H9 (cell line): Measurements from ENCODE around the gene CER1. TPM values are rescaled to one million over a fixed set of nuclear protein-coding genes. Genes with fewer than 3 reads are reported as not detected.

ENCODE experiments used
- DNase-seq: peaks from one replicate; pipeline ENCODE4 v3.0.0-alpha.2; 2017
- H2AFZ ChIP-seq: one replicate; pipeline ENCODE4 v1.6.1; 2013; ENCODE audit warnings: mild to moderate bottlenecking, low read length, control low read depth, moderate library complexity
- H2AK5ac ChIP-seq: 2 replicates; pipeline ENCODE4 v1.6.1; 2013; ENCODE audit warnings: low read length, control low read depth, mixed read lengths; ENCODE audit not compliant: insufficient read length
- H2BK120ac ChIP-seq: one replicate; pipeline ENCODE4 v1.6.1; 2013; ENCODE audit warnings: low read depth, mild to moderate bottlenecking, low read length, control low read depth, inconsistent platforms; ENCODE audit not compliant: poor library complexity, severe bottlenecking
- H2BK12ac ChIP-seq: 2 replicates; pipeline ENCODE4 v1.6.1; 2013; ENCODE audit warnings: low read length, control low read depth, mixed read lengths, low read depth; ENCODE audit not compliant: insufficient read length
- H2BK15ac ChIP-seq: 2 replicates; pipeline ENCODE4 v1.6.1; 2013; ENCODE audit warnings: low read depth, low read length, control low read depth
- H2BK20ac ChIP-seq: one replicate; pipeline ENCODE4 v1.6.1; 2013; ENCODE audit warnings: low read depth, mild to moderate bottlenecking, low read length, control low read depth, inconsistent platforms; ENCODE audit not compliant: poor library complexity, severe bottlenecking
- H2BK5ac ChIP-seq: 2 replicates; pipeline ENCODE4 v1.6.1; 2013; ENCODE audit warnings: low read length, control low read depth, mixed read lengths; ENCODE audit not compliant: insufficient read length
- H3K14ac ChIP-seq: 2 replicates; pipeline ENCODE4 v1.6.1; 2013; ENCODE audit warnings: low read length, control low read depth; ENCODE audit not compliant: insufficient read depth
- H3K18ac ChIP-seq: 2 replicates; pipeline ENCODE4 v1.6.1; 2013; ENCODE audit warnings: low read depth, mild to moderate bottlenecking, mixed read lengths, low read length, control low read depth; ENCODE audit not compliant: insufficient read length
- H3K23ac ChIP-seq: 2 replicates; pipeline ENCODE4 v1.6.1; 2013; ENCODE audit warnings: low read length, control low read depth, mixed read lengths, low read depth; ENCODE audit not compliant: insufficient read length
- H3K23me2 ChIP-seq: 2 replicates; pipeline ENCODE4 v1.6.1; 2013; ENCODE audit warnings: low read depth, mild to moderate bottlenecking, mixed read lengths, low read length, control low read depth; ENCODE audit not compliant: insufficient read length, poor library complexity, severe bottlenecking
- H3K27ac ChIP-seq: 2 replicates; pipeline ENCODE4 v1.5.1; 2013; ENCODE audit warnings: low read length, control low read depth, mixed read lengths, low read depth; ENCODE audit not compliant: insufficient read length
- H3K27me3 ChIP-seq: 2 replicates; pipeline ENCODE4 v1.6.1; 2013; ENCODE audit warnings: low read length, control low read depth, inconsistent platforms; ENCODE audit not compliant: insufficient read depth
- H3K4ac ChIP-seq: 2 replicates; pipeline ENCODE4 v1.6.1; 2013; ENCODE audit warnings: low read depth, mild to moderate bottlenecking, control low read depth, inconsistent platforms, low read length, moderate library complexity
- H3K4me1 ChIP-seq: 2 replicates; pipeline ENCODE4 v1.6.1; 2013; ENCODE audit warnings: low read length, control low read depth, inconsistent platforms; ENCODE audit not compliant: insufficient read depth
- H3K4me2 ChIP-seq: 2 replicates; pipeline ENCODE4 v1.6.1; 2013; ENCODE audit warnings: low read length, control low read depth, mixed read lengths; ENCODE audit not compliant: insufficient read length, insufficient read depth
- H3K56ac ChIP-seq: 2 replicates; pipeline ENCODE4 v1.6.1; 2013; ENCODE audit warnings: low read depth, mild to moderate bottlenecking, mixed read lengths, low read length, control low read depth; ENCODE audit not compliant: insufficient read length
- H3K79me1 ChIP-seq: 2 replicates; pipeline ENCODE4 v1.6.1; 2013; ENCODE audit warnings: low read depth, mild to moderate bottlenecking, moderate library complexity, low read length, control low read depth, inconsistent platforms; ENCODE audit not compliant: insufficient read depth, poor library complexity, severe bottlenecking
- H3K79me2 ChIP-seq: 2 replicates; pipeline ENCODE4 v1.6.1; 2013; ENCODE audit warnings: low read length, control low read depth, inconsistent platforms; ENCODE audit not compliant: insufficient read depth
- H3K9ac ChIP-seq: 2 replicates; pipeline ENCODE4 v1.6.1; 2013; ENCODE audit warnings: low read length, control low read depth, mixed read lengths; ENCODE audit not compliant: insufficient read length; ENCODE audit errors: extremely low read depth
- H3K9me3 ChIP-seq: one replicate; pipeline ENCODE4 v1.6.1; 2013; ENCODE audit warnings: low read depth, low read length, inconsistent platforms; ENCODE audit not compliant: control insufficient read depth
- H3T11ph ChIP-seq: one replicate; pipeline ENCODE4 v1.6.1; 2013; ENCODE audit warnings: mild to moderate bottlenecking, low read length, control low read depth, inconsistent platforms
- H4K20me1 ChIP-seq: one replicate; pipeline ENCODE4 v1.6.1; 2013; ENCODE audit not compliant: control insufficient read depth, insufficient read length, insufficient read depth
- H4K5ac ChIP-seq: 2 replicates; pipeline ENCODE4 v1.6.1; 2013; ENCODE audit warnings: low read depth, mild to moderate bottlenecking, mixed read lengths, low read length, control low read depth; ENCODE audit not compliant: insufficient read length
- H4K8ac ChIP-seq: replicated peaks from 2 replicates; pipeline ENCODE4 v1.6.1; 2013; ENCODE audit warnings: low read length, control low read depth, mixed read lengths, low read depth; ENCODE audit not compliant: insufficient read length
- H4K91ac ChIP-seq: 2 replicates; pipeline ENCODE4 v1.6.1; 2013; ENCODE audit warnings: low read depth, mild to moderate bottlenecking, moderate library complexity, mixed read lengths, low read length, control low read depth; ENCODE audit not compliant: insufficient read length
- H3K27ac Mint-ChIP-seq, 3 experiments: 2 replicates in 2 of 3; 3 replicates in 1 of 3; pipeline ENCODE4 v1.8.0; 2020 to 2021; ENCODE audit warnings: mixed read lengths in 3 of 3, mild to moderate bottlenecking in 1 of 3, moderate library complexity in 1 of 3
- H3K27me3 Mint-ChIP-seq: 2 replicates; pipeline ENCODE4 v1.8.0; 2021; ENCODE audit warnings: low read depth, mild to moderate bottlenecking, moderate library complexity, mixed read lengths
- H3K36me3 Mint-ChIP-seq, 3 experiments: 2 replicates in 2 of 3; 3 replicates in 1 of 3; pipeline ENCODE4 v1.8.0; 2020 to 2021; ENCODE audit warnings: low read depth in 3 of 3, mixed read lengths in 3 of 3; ENCODE audit not compliant: insufficient read depth in 1 of 3
- H3K4me1 Mint-ChIP-seq, 2 experiments: 2 replicates each; pipeline ENCODE4 v1.8.0; 2020; ENCODE audit warnings: mixed read lengths in 2 of 2
- H3K4me3 Mint-ChIP-seq, 2 experiments: 2 replicates in 1 of 2; 3 replicates in 1 of 2; pipeline ENCODE4 v1.8.0; 2020 to 2021; ENCODE audit warnings: mild to moderate bottlenecking in 2 of 2, mixed read lengths in 2 of 2, moderate library complexity in 1 of 2
- H3K9me3 Mint-ChIP-seq, 2 experiments: 2 replicates in 1 of 2; 3 replicates in 1 of 2; pipeline ENCODE4 v1.8.0; 2020; ENCODE audit warnings: mild to moderate bottlenecking in 2 of 2, mixed read lengths in 2 of 2, moderate library complexity in 1 of 2
- total RNA-seq: library from RNA; stranded (reverse); gene quantifications from 2 replicates; pipeline ENCODE4 v1.2.1, GENCODE V29; 2021
- TF ChIP-seq, protein P1 (sequence below): fragments of 200-600 bp; sonication (generic); conservative IDR thresholded peaks from 3 replicates; pipeline ENCODE4 v1.8.0; 2021; ENCODE audit warnings: antibody characterized with exemption, mild to moderate bottlenecking

Gene CER1
- total RNA-seq, 1 experiment from 2014 or later, result 22.3 TPM

DNA sequence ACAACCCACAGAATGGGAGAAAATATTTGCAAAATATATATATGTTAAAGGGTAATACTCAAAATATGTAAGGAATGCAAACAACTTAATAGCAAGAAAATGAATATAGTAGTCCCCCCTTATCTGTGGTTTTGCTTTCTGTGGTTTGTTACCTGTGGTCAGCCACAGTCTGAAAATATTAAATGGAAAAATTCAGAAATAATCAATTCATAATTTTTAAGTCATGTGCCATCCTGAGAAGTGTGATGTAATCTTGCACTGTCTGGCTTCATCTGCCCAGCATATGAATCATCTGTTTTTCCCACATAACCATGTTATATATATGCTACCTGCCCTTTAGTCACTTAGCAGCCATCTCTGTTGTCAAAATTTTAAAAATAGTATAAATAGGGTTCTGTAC lies 11.7 kb downstream of the CER1 start:
- Histone ChIP-seq H3K27ac (no peak overlapping the region), H2BK15ac (no peak overlapping the region), H4K5ac (no peak overlapping the region), H4K20me1 (no peaks in the 10 kb centered on the region), H3K4me2 (no peak overlapping the region), H3K23ac (no peak overlapping the region), H2AFZ (no peak overlapping the region), H3K79me1 (no peaks in the 10 kb centered on the region), H3K4me1 (no peaks in the 10 kb centered on the region), H2BK12ac (no peak overlapping the region), H3K9ac (no peak overlapping the region), H2BK120ac (no peak overlapping the region), H3K79me2 (no peaks in the 10 kb centered on the region), H2AK5ac (no peak overlapping the region), H3K9me3 (no peaks in the 10 kb centered on the region), H2BK5ac (no peak overlapping the region), H3K27me3 (no peaks in the 10 kb centered on the region), H3K56ac (no peak overlapping the region), H3K23me2 (no peaks in the 10 kb centered on the region), H3K4ac (no peak overlapping the region), H3K14ac (no peak overlapping the region), H3K18ac (no peak overlapping the region), H4K91ac (no peak overlapping the region), H4K8ac (no peak overlapping the region), H2BK20ac (no peak overlapping the region), H3T11ph (no peak overlapping the region)
- Mint-ChIP-seq H3K9me3 (peaks cover 9 to 10% of the 10 kb centered on the region in 2 experiments; a peak in 4 of 5 replicates), H3K4me1 (no peaks in the 10 kb centered on the region), H3K36me3 (peaks cover 0 to 17% (median 5%) of the 10 kb centered on the region in 3 experiments; a peak in 5 of 7 replicates), H3K27me3 (no peaks in the 10 kb centered on the region), H3K4me3 (no peak overlapping the region), H3K27ac (no peak overlapping the region)
- TF ChIP-seq, protein P1, sequence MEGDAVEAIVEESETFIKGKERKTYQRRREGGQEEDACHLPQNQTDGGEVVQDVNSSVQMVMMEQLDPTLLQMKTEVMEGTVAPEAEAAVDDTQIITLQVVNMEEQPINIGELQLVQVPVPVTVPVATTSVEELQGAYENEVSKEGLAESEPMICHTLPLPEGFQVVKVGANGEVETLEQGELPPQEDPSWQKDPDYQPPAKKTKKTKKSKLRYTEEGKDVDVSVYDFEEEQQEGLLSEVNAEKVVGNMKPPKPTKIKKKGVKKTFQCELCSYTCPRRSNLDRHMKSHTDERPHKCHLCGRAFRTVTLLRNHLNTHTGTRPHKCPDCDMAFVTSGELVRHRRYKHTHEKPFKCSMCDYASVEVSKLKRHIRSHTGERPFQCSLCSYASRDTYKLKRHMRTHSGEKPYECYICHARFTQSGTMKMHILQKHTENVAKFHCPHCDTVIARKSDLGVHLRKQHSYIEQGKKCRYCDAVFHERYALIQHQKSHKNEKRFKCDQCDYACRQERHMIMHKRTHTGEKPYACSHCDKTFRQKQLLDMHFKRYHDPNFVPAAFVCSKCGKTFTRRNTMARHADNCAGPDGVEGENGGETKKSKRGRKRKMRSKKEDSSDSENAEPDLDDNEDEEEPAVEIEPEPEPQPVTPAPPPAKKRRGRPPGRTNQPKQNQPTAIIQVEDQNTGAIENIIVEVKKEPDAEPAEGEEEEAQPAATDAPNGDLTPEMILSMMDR, result no peak
- DNase-seq, result no peak
